ENCODE results near the gene RPUSD3.

The RPUSD3 gene

GRCh38 chr3:9825451-9826040 is 18.3 kb downstream of the RPUSD3 start:
- no peak for DNase-seq (ENCODE audit: extremely low read depth, low read depth)
- TF ChIP-seq, protein P1, sequence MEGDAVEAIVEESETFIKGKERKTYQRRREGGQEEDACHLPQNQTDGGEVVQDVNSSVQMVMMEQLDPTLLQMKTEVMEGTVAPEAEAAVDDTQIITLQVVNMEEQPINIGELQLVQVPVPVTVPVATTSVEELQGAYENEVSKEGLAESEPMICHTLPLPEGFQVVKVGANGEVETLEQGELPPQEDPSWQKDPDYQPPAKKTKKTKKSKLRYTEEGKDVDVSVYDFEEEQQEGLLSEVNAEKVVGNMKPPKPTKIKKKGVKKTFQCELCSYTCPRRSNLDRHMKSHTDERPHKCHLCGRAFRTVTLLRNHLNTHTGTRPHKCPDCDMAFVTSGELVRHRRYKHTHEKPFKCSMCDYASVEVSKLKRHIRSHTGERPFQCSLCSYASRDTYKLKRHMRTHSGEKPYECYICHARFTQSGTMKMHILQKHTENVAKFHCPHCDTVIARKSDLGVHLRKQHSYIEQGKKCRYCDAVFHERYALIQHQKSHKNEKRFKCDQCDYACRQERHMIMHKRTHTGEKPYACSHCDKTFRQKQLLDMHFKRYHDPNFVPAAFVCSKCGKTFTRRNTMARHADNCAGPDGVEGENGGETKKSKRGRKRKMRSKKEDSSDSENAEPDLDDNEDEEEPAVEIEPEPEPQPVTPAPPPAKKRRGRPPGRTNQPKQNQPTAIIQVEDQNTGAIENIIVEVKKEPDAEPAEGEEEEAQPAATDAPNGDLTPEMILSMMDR (IDR thresholded peaks at IDR 0.05; ENCODE audit: low read depth, low read length): no peak

- TF ChIP-seq, protein P1 (IDR thresholded peaks at IDR 0.05; ENCODE audit: low read depth, low read length): no peak; the same call in none of the 2 replicates
- DNase-seq (ENCODE audit: extremely low read depth, low read depth): no peak
These were observed 22.9 kb downstream of the RPUSD3 start for GRCh38 chr3:9820946-9821345.

DNA sequence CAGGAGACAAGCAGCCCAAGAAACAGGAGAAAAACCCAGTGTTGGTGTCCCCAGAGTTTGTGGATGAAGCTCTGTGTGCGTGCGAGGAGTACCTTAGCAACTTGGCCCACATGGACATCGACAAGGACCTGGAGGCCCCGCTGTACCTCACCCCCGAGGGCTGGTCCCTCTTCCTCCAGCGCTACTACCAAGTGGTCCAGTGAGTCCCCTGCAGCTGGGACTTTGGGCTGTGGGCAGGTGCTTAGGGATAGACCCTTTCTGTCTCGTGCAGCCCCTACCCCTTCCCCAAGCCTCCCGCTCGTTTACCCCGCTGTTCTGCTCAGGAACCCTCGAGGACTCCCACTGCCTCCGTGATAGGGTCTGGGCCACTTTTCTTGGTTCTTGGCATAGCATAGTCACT is 23.3 kb downstream of the RPUSD3 start:
- TF ChIP-seq, protein P1 (IDR thresholded peaks at IDR 0.05; ENCODE audit: low read depth, low read length): no peak
- DNase-seq (ENCODE audit: extremely low read depth, low read depth): no peak

DNA sequence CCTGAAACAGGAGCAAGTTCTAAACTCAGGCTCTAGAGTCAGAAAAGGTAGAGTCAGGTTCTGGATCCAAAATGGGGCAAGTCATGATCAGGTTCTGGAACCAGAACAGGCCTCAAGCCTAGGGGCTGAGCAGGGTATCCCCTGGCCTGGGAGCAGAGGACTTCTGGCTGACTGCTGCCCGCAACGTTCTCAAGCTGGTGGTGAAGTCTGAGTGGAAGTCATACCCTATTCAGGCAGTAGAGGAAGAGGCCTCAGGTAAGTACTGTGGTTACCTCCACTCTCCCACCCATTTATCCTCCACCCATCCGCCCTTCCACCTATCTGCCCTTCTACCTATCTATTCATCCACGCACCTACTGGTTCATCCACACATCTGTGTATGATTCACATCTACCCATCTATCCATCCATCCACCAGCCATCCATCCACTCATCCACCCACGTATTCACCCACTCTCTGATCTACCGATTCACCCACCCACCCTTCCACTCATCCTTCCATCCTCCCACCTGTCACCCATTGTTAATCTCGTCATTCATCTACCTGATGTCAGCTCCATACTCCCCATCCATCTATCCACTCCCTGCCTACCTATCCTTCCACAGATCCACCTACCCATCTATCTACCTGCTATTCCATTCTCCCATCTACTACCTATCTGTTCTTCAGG is 25.0 kb downstream of the RPUSD3 start:
- TF ChIP-seq, protein P1 (IDR thresholded peaks at IDR 0.05; ENCODE audit: low read depth, low read length): no peak
- DNase-seq (ENCODE audit: extremely low read depth, low read depth): no peak

- no peak for DNase-seq (ENCODE audit: extremely low read depth, low read depth)
- TF ChIP-seq, protein P1 (IDR thresholded peaks at IDR 0.05; ENCODE audit: low read depth, low read length): no peak
These were observed 26.4 kb downstream of the RPUSD3 start for GRCh38 chr3:9817436-9817835.

GRCh38 chr3:9815986-9816385 is 27.8 kb downstream of the RPUSD3 start:
- TF ChIP-seq, protein P1 (IDR thresholded peaks at IDR 0.05; ENCODE audit: low read depth, low read length): no peak
- no peak for DNase-seq (ENCODE audit: extremely low read depth, low read depth)

- DNase-seq (ENCODE audit: extremely low read depth, low read depth): no peak
- TF ChIP-seq, protein P1 (IDR thresholded peaks at IDR 0.05; ENCODE audit: low read depth, low read length): no peak
These were observed 30.8 kb downstream of the RPUSD3 start for GRCh38 chr3:9812870-9813483.
